ENCODE measurements around the gene SPAG16. TPM values are rescaled to one million over a fixed set of nuclear protein-coding genes. Genes with fewer than 3 reads are reported as not detected.

Gene SPAG16
- polyA plus RNA-seq, 1 of the 3 experiments (the other 2 are of a cell fraction) = 29.5 TPM

GRCh38 chr2:214386720-214387119 is 1102.5 kb downstream of the SPAG16 start:
- POLR2A ChIA-PET = interaction anchor here (0.7 kb wide), 1 partner anchor 283 kb away, joined by 3 read pairs; no protein-coding TSS in a partner anchor

GRCh38 chr2:214389334-214389733 is 1105.1 kb downstream of the SPAG16 start:
- H2AFZ ChIP-seq (ENCODE audit: low read depth) = no peak overlapping the region
- H3K4me1 ChIP-seq (ENCODE audit: control insufficient read depth in 1 of 2, insufficient read depth in 2 of 2, low read depth in 1 of 2, low read length in 1 of 2) = no peaks in the 10 kb centered on the region
- H3K27ac ChIP-seq (ENCODE audit: low read depth in 2 of 2, low read length in 1 of 2) = no peak overlapping the region
- H3K4me3 ChIP-seq (ENCODE audit: low read depth in 2 of 2, low read length in 1 of 2) = no peak overlapping the region
- POLR2A ChIA-PET = no interaction called here
- H3K27me3 ChIP-seq (ENCODE audit: insufficient read depth) = no peaks in the 10 kb centered on the region
- H3K36me3 ChIP-seq (replicated peaks in 1 of 2; ENCODE audit: control insufficient read depth in 1 of 2, insufficient read depth in 2 of 2, low read length in 1 of 2) = no peaks in the 10 kb centered on the region
- no peak for DNase-seq
- no peaks in the 10 kb centered on the region for H4K20me1 ChIP-seq (ENCODE audit: insufficient read depth)
- no peaks in the 10 kb centered on the region for H3K9me2 ChIP-seq
- no peak overlapping the region for H3K9ac ChIP-seq
- no peaks in the 10 kb centered on the region for H3K9me3 ChIP-seq
- H3K79me2 ChIP-seq (ENCODE audit: insufficient read depth) = no peaks in the 10 kb centered on the region
- no peak overlapping the region for H3K4me2 ChIP-seq
- CTCF ChIA-PET = no interaction called here
- H3F3A ChIP-seq (replicated peaks; ENCODE audit: insufficient read depth) = no peaks in the 10 kb centered on the region
- TF ChIP-seq RFX5 (IDR thresholded peaks at IDR 0.05; ENCODE audit: low read length) = no peak
- no peak for TF ChIP-seq EP300 (IDR thresholded peaks at IDR 0.05; ENCODE audit: borderline replicate concordance in 1 of 2, low read depth in 1 of 2, low read length in 1 of 2)
- TF ChIP-seq EZH2phosphoT487 (IDR thresholded peaks at IDR 0.05; ENCODE audit: borderline replicate concordance, low read depth) = no peak
- TF ChIP-seq FOXM1 (IDR thresholded peaks at IDR 0.05; ENCODE audit: low read depth) = no peak
- no peak for TF ChIP-seq POLR2AphosphoS5 (IDR thresholded peaks at IDR 0.05; ENCODE audit: low read depth, low read length)
- no peak for TF ChIP-seq MAX (IDR thresholded peaks at IDR 0.05; ENCODE audit: low read depth)
- TF ChIP-seq RCOR1 (IDR thresholded peaks at IDR 0.05; ENCODE audit: low read length) = no peak
- TF ChIP-seq USF1 (IDR thresholded peaks at IDR 0.05; ENCODE audit: borderline replicate concordance, low read depth) = no peak
- TF ChIP-seq SIN3A (IDR thresholded peaks at IDR 0.05; ENCODE audit: borderline replicate concordance, low read depth, low read length) = no peak
- TF ChIP-seq IRF3 (IDR thresholded peaks at IDR 0.05; ENCODE audit: low read depth, low read length) = no peak
- TF ChIP-seq GATA2 (CRISPR knock-in tag; IDR thresholded peaks at IDR 0.05) = no peak
- TF ChIP-seq FOXJ3 (CRISPR knock-in tag; IDR thresholded peaks at IDR 0.05) = no peak
- no peak for TF ChIP-seq FOSL2 (IDR thresholded peaks at IDR 0.05; ENCODE audit: borderline replicate concordance, low read depth)
- no peak for TF ChIP-seq USF2 (IDR thresholded peaks at IDR 0.05; ENCODE audit: borderline replicate concordance, low read depth, low read length)
- TF ChIP-seq CHD2 (IDR thresholded peaks at IDR 0.05; ENCODE audit: low read length, partially characterized antibody) = no peak
- no peak for TF ChIP-seq NFIC (IDR thresholded peaks at IDR 0.05; ENCODE audit: borderline replicate concordance)

More at GRCh38 chr2:214386720-214387119, 1102.5 kb downstream of the SPAG16 start:
- DNase-seq = no peak
- 66% methylated on average over 2 of the region's 2 CpGs for WGBS (ENCODE audit: low lambda C conversion rate)
- no peaks in the 10 kb centered on the region for H3K36me3 ChIP-seq (replicated peaks in 1 of 2; ENCODE audit: control insufficient read depth in 1 of 2, insufficient read depth in 2 of 2, low read length in 1 of 2)
- H3F3A ChIP-seq (replicated peaks; ENCODE audit: insufficient read depth) = no peaks in the 10 kb centered on the region
- H3K27ac ChIP-seq (ENCODE audit: low read depth in 2 of 2, low read length in 1 of 2) = no peak overlapping the region
- no peaks in the 10 kb centered on the region for H4K20me1 ChIP-seq (ENCODE audit: insufficient read depth)
- H3K27me3 ChIP-seq (ENCODE audit: insufficient read depth) = no peaks in the 10 kb centered on the region
- no peaks in the 10 kb centered on the region for H3K9me3 ChIP-seq
- no peak overlapping the region for H3K9ac ChIP-seq
- TF ChIP-seq IRF3 (IDR thresholded peaks at IDR 0.05; ENCODE audit: low read depth, low read length) (no peak), TCF12 (IDR thresholded peaks at IDR 0.05) (no peak), USF1 (IDR thresholded peaks at IDR 0.05; ENCODE audit: borderline replicate concordance, low read depth) (no peak), FOXJ3 (CRISPR knock-in tag; IDR thresholded peaks at IDR 0.05) (no peak), YY1 (IDR thresholded peaks at IDR 0.05; ENCODE audit: low read depth) (no peak), MAX (IDR thresholded peaks at IDR 0.05; ENCODE audit: low read depth) (no peak), MEF2A (IDR thresholded peaks at IDR 0.05; ENCODE audit: borderline replicate concordance, low read depth) (no peak), EZH2phosphoT487 (IDR thresholded peaks at IDR 0.05; ENCODE audit: borderline replicate concordance, low read depth) (no peak), NFIC (IDR thresholded peaks at IDR 0.05; ENCODE audit: borderline replicate concordance) (no peak)
- H3K79me2 ChIP-seq (ENCODE audit: insufficient read depth) = no peaks in the 10 kb centered on the region
- H3K4me2 ChIP-seq = no peak overlapping the region
- H3K4me1 ChIP-seq (ENCODE audit: control insufficient read depth in 1 of 2, insufficient read depth in 2 of 2, low read depth in 1 of 2, low read length in 1 of 2) = no peaks in the 10 kb centered on the region
- CTCF ChIA-PET = interaction anchor here (1.4 kb wide), 1 partner anchor 77 kb away, joined by 4 read pairs; no protein-coding TSS in a partner anchor
- H3K4me3 ChIP-seq (ENCODE audit: low read depth in 2 of 2, low read length in 1 of 2) = no peak overlapping the region
- no peak overlapping the region for H2AFZ ChIP-seq (ENCODE audit: low read depth)
- H3K9me2 ChIP-seq = no peaks in the 10 kb centered on the region
